Activated CD4-positive, alpha-beta T cell treated with anti-CD3 and anti-CD28 coated beads, Interleukin-2, amount 50 U/mL, for 48 hours (primary cell): Measurements from ENCODE around the gene THAP5.
A peak's percentile ranks its signal among the peaks of the same experiment; 100 is the strongest.
"Not testable (repeated sequence)": the region's sequence is repeated elsewhere in the genome, so short reads cannot be mapped to it uniquely, and the experiment has no call there.

Source experiments
- DNase-seq, 2 experiments: peaks; one replicate each; pipeline ENCODE4 v3.0.0-alpha.2; 2020

The THAP5 gene

GRCh38 chr7:108581655-108582491 lies 12.4 kb upstream of the THAP5 start:
- DNase-seq: no peak

- DNase-seq: no peak
Observed at GRCh38 chr7:108580298-108580697, 10.8 kb upstream of the THAP5 start.

GRCh38 chr7:108578937-108579336 lies 9.4 kb upstream of the THAP5 start:
- DNase-seq: no peak

GRCh38 chr7:108576116-108576515 lies 6.6 kb upstream of the THAP5 start:
- no peak for DNase-seq

- DNase-seq: no peak
Observed at GRCh38 chr7:108575156-108575555, 5.7 kb upstream of the THAP5 start.

- DNase-seq: no peak
Observed at GRCh38 chr7:108572480-108572879, 3.0 kb upstream of the THAP5 start.

- DNase-seq: peak; percentile 40 to 58
Observed at GRCh38 chr7:108570146-108570755, 745 bp upstream of the THAP5 start.

GRCh38 chr7:108568801-108569380 lies 615 bp downstream of the THAP5 start:
- no peak for DNase-seq

- DNase-seq: no peak
Observed at GRCh38 chr7:108565987-108566386, 3.5 kb downstream of the THAP5 start.

GRCh38 chr7:108561047-108561619 lies 8.4 kb downstream of the THAP5 start:
- no peak for DNase-seq

GRCh38 chr7:108559253-108559652 lies 10.3 kb downstream of the THAP5 start:
- DNase-seq: no peak

- DNase-seq: no peak
Observed at GRCh38 chr7:108557617-108558016, 11.9 kb downstream of the THAP5 start.

- no peak for DNase-seq
Observed at GRCh38 chr7:108557191-108557590, 12.3 kb downstream of the THAP5 start.

- DNase-seq: not testable (repeated sequence)
Observed at GRCh38 chr7:108556665-108557064, 12.8 kb downstream of the THAP5 start.

- DNase-seq: not testable (repeated sequence)
Observed at GRCh38 chr7:108548141-108548896, 21.2 kb downstream of the THAP5 start.

- no peak for DNase-seq
Observed at GRCh38 chr7:108541478-108541877, 28.0 kb downstream of the THAP5 start.

- not testable (repeated sequence) for DNase-seq
Observed at GRCh38 chr7:108538685-108539084, 30.8 kb downstream of the THAP5 start.

GRCh38 chr7:108538236-108538635 lies 31.3 kb downstream of the THAP5 start:
- DNase-seq: not testable (repeated sequence)

- no peak for DNase-seq
Observed at GRCh38 chr7:108537229-108537628, 32.3 kb downstream of the THAP5 start.

GRCh38 chr7:108535744-108536143 lies 33.8 kb downstream of the THAP5 start:
- no peak for DNase-seq

GRCh38 chr7:108535257-108535656 lies 34.2 kb downstream of the THAP5 start:
- DNase-seq: no peak

GRCh38 chr7:108533712-108534111 lies 35.8 kb downstream of the THAP5 start:
- DNase-seq: no peak

- no peak for DNase-seq
Observed at GRCh38 chr7:108529341-108529740, 40.2 kb downstream of the THAP5 start.
